ENCODE results near the gene ZNHIT6. TPM values are rescaled to one million over a fixed set of nuclear protein-coding genes. Genes with fewer than 3 reads are reported as not detected.
A peak's percentile ranks its signal among the peaks of the same experiment; 100 is the strongest.

The ZNHIT6 gene, protein sequence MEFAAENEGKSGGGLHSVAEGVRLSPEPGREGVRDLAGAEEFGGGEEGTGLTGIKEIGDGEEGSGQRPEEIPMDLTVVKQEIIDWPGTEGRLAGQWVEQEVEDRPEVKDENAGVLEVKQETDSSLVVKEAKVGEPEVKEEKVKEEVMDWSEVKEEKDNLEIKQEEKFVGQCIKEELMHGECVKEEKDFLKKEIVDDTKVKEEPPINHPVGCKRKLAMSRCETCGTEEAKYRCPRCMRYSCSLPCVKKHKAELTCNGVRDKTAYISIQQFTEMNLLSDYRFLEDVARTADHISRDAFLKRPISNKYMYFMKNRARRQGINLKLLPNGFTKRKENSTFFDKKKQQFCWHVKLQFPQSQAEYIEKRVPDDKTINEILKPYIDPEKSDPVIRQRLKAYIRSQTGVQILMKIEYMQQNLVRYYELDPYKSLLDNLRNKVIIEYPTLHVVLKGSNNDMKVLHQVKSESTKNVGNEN
- total RNA-seq: 10 to 100 TPM in 1 of 4 donors, 1 to 10 TPM in 3; 5.5 to 21.5 (median 8.1) TPM

GRCh38 chr1:85707990-85708828 is at the start of gene ZNHIT6:
Gene ZNHIT6, minus strand, starts transcription at chr1:85708433. Its CDS starts 149 bp downstream, at chr1:85708284.
- no peaks in the 10 kb centered on the region for H3K27me3 ChIP-seq
- TF ChIP-seq POLR2A (IDR thresholded peaks at IDR 0.05) (peak; percentile 29 to 58), CTCF (IDR thresholded peaks at IDR 0.05) (peak in 4 of 6 experiments; percentile 35 to 59 (median 50))
- peaks cover 0 to 13% (median 0%) of the 10 kb centered on the region in 3 donors for H3K36me3 ChIP-seq
- H3K4me3 ChIP-seq: peak within 1 kb of the TSS; percentile 52 to 92 (median 76)
- H3K27ac ChIP-seq: peak within 1 kb of the TSS; percentile 66 to 83 (median 80)
- H3K4me1 ChIP-seq: peaks cover 0 to 9% (median 2%) of the 10 kb centered on the region in 4 donors
- peak; percentile 84 to 95 (median 91) for DNase-seq
- no peaks in the 10 kb centered on the region for H3K9me3 ChIP-seq

GRCh38 chr1:85756864-85757263 is 48.6 kb upstream of the ZNHIT6 start:
- no peak for DNase-seq
- TF ChIP-seq CTCF (IDR thresholded peaks at IDR 0.05): no peak
- TF ChIP-seq POLR2A (IDR thresholded peaks at IDR 0.05): no peak
- H3K27ac ChIP-seq: no peak overlapping the region
- H3K9me3 ChIP-seq: no peaks in the 10 kb centered on the region
- H3K27me3 ChIP-seq: no peaks in the 10 kb centered on the region
- H3K4me3 ChIP-seq: no peak overlapping the region
- no peaks in the 10 kb centered on the region for H3K36me3 ChIP-seq
- H3K4me1 ChIP-seq: no peaks in the 10 kb centered on the region

GRCh38 chr1:85748120-85748519 is 39.9 kb upstream of the ZNHIT6 start:
- TF ChIP-seq CTCF (IDR thresholded peaks at IDR 0.05): no peak
- TF ChIP-seq POLR2A (IDR thresholded peaks at IDR 0.05): no peak
- no peak for DNase-seq
- Histone ChIP-seq H3K9me3 (no peaks in the 10 kb centered on the region), H3K4me1 (no peaks in the 10 kb centered on the region), H3K27ac (no peak overlapping the region), H3K27me3 (no peaks in the 10 kb centered on the region), H3K36me3 (no peaks in the 10 kb centered on the region), H3K4me3 (no peak overlapping the region)

DNA sequence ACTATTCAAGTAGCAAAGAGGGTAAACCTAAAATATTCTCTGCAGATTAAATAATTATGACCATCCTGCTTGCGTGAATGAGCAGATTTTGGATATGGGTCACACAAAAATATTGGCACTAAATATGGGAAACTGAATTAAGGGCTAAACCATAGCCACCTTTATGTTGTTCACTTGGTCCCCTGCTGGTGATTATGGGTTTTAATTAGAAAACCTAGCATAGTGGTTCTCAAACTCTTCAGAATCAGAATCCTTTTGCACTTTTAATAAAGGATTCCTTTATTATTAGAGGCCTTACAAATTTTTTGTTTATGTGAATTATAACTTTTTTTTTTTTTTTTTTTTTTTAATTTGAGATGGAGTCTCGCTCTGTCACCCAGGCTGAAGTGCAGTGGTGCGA is 38.5 kb upstream of the ZNHIT6 start:
- Histone ChIP-seq H3K27me3 (no peaks in the 10 kb centered on the region), H3K4me1 (no peaks in the 10 kb centered on the region), H3K36me3 (no peaks in the 10 kb centered on the region), H3K9me3 (no peaks in the 10 kb centered on the region), H3K27ac (no peak overlapping the region), H3K4me3 (no peak overlapping the region)
- no peak for TF ChIP-seq POLR2A (IDR thresholded peaks at IDR 0.05)
- TF ChIP-seq CTCF (IDR thresholded peaks at IDR 0.05): no peak
- no peak for DNase-seq

- no peaks in the 10 kb centered on the region for H3K27me3 ChIP-seq
- no peak for DNase-seq
- no peaks in the 10 kb centered on the region for H3K36me3 ChIP-seq
- no peaks in the 10 kb centered on the region for H3K4me1 ChIP-seq
- no peak overlapping the region for H3K4me3 ChIP-seq
- H3K27ac ChIP-seq: no peak overlapping the region
- no peaks in the 10 kb centered on the region for H3K9me3 ChIP-seq
- no peak for TF ChIP-seq POLR2A (IDR thresholded peaks at IDR 0.05)
- no peak for TF ChIP-seq CTCF (IDR thresholded peaks at IDR 0.05)
These were observed 35.6 kb upstream of the ZNHIT6 start for GRCh38 chr1:85743814-85744213.

Measured in Peyer's patch (tissue), 4 donors.